Measurements from ENCODE around the gene BANF1. TPM values are rescaled to one million over a fixed set of nuclear protein-coding genes. Genes with fewer than 3 reads are reported as not detected.

BANF1 gene
- total and polyA plus RNA-seq, 3 donors from 2014 or later: 105 to 193 (median 133) TPM

GRCh38 chr11:66042227-66042995 is 40.1 kb downstream of the BANF1 start:
- 78 to 88% methylated on average over 53 to 81 of the region's 81 CpGs for WGBS, 2 donors
- no peak for TF ChIP-seq POLR2A (IDR thresholded peaks at IDR 0.05)
- intact Hi-C loops (cut with DNase I; ENCODE audit: low total_unique reads): no loop called here

DNA sequence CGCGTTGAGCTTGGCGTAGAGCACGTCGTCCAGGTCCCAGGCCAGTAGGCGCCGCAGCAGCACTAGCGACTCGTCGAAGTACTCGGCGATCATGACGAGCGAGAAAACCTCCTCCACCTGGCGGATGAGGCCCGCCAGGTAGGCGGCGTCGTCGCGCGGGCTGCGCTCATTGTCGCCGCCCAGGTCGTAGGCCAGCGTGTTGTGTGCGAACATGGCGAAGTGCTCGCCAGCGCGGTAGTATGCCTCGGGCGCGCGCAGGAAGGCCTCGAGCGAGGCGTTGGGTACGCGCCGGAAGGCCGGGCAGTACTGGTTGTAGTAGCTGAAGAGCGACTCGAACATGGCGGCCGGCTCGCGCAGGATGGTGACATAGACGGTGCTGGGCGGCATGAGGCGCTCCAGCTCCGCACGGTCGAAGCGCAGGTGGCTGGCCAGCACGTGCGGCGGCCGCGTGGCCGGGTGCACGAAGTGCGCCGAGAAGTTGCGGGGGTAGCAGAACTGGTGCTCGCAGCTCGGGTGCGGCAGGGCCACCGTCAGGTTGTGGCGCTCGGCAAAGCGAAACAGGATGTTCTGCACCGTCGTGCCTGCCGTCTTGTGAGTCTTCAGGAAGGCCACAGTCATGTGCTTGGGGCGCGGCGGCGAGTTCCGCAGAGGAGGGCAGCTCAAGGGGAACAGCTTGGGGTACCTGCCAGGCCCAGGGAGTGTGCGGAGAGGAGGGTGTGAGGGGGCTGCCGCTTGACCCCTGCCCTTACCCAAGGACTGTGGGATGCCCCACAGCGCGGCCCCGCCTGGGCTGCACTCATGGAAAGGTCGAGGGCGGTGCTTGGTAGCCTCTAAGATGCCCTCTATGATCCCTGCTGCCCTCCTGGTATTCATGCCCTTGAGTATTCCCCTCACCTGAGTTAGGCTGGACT is 40.9 kb downstream of the BANF1 start:
- TF ChIP-seq POLR2A (IDR thresholded peaks at IDR 0.05) (no peak), CTCF (IDR thresholded peaks at IDR 0.05) (no peak)
- 87 to 88% methylated on average over 85 to 88 of the region's 88 CpGs for WGBS, 2 donors
- Histone ChIP-seq H3K4me1 (no peaks in the 10 kb centered on the region), H3K27ac (peak overlapping the region in 1 of 2 donors; percentile 30), H3K4me3 (peak overlapping the region; percentile 41 to 58), H3K9me3 (no peaks in the 10 kb centered on the region), H3K36me3 (ENCODE audit: low read depth, missing control alignments) (no peaks in the 10 kb centered on the region), H3K27me3 (no peaks in the 10 kb centered on the region)
- intact Hi-C loops (cut with DNase I; ENCODE audit: low total_unique reads): no loop called here
- DNase-seq: peak; percentile 61

More at GRCh38 chr11:66042227-66042995, 40.1 kb downstream of the BANF1 start:
- no peaks in the 10 kb centered on the region for H3K27me3 ChIP-seq
- no peaks in the 10 kb centered on the region for H3K36me3 ChIP-seq (ENCODE audit: low read depth, missing control alignments)
- peak; percentile 55 for DNase-seq
- no peak overlapping the region for H3K27ac ChIP-seq
- no peaks in the 10 kb centered on the region for H3K9me3 ChIP-seq
- peak overlapping the region; percentile 41 to 58 for H3K4me3 ChIP-seq
- H3K4me1 ChIP-seq: no peaks in the 10 kb centered on the region

DNA sequence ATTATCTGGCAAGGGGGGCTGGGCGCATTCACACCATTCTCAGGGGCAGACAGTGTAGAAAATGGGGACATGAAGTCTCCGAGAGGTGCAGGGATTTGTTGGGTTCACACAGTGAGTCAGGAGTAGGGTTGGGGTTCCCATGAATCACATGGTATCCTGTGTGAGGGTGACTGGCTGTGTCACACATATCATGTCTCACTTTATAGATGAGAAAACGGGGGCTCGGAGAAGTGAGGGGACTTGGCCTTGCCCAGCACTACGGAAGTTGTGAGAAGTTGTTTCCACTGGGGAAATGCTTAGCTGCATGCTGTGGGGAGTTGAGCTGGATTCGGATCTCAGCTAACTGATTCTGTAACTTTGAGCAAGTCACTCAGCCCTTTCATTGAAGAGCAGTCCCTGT is 42.5 kb downstream of the BANF1 start:
- no peaks in the 10 kb centered on the region for H3K36me3 ChIP-seq (ENCODE audit: low read depth, missing control alignments)
- H3K9me3 ChIP-seq: no peaks in the 10 kb centered on the region
- TF ChIP-seq CTCF (IDR thresholded peaks at IDR 0.05): no peak
- TF ChIP-seq POLR2A (IDR thresholded peaks at IDR 0.05): no peak
- WGBS, 2 donors: 52 to 60% methylated on average over 6 of the region's 6 CpGs
- peaks cover 7% of the 10 kb centered on the region for H3K4me1 ChIP-seq
- H3K4me3 ChIP-seq: no peak overlapping the region
- H3K27ac ChIP-seq: no peak overlapping the region
- no peak for DNase-seq
- H3K27me3 ChIP-seq: no peaks in the 10 kb centered on the region
- intact Hi-C loops (cut with DNase I; ENCODE audit: low total_unique reads): no loop called here

- TF ChIP-seq CTCF (IDR thresholded peaks at IDR 0.05) (peak; percentile 59 to 83 (median 75)), POLR2A (IDR thresholded peaks at IDR 0.05) (no peak)
- Histone ChIP-seq H3K9me3 (no peaks in the 10 kb centered on the region), H3K36me3 (ENCODE audit: low read depth, missing control alignments) (no peaks in the 10 kb centered on the region), H3K27me3 (no peaks in the 10 kb centered on the region), H3K27ac (no peak overlapping the region), H3K4me3 (no peak overlapping the region), H3K4me1 (peaks cover 7% of the 10 kb centered on the region)
- peak; percentile 84 for DNase-seq
- intact Hi-C loops (cut with DNase I; ENCODE audit: low total_unique reads): no loop called here
- 22 to 46% methylated on average over 2 to 11 of the region's 11 CpGs for WGBS, 2 donors
Measured at GRCh38 chr11:66045177-66045639, 42.9 kb downstream of the BANF1 start.

GRCh38 chr11:66046901-66047300 is 44.6 kb downstream of the BANF1 start:
- intact Hi-C loops (cut with DNase I; ENCODE audit: low total_unique reads): no loop called here
- no peaks in the 10 kb centered on the region for H3K9me3 ChIP-seq
- no peak for TF ChIP-seq POLR2A (IDR thresholded peaks at IDR 0.05)
- no peak for TF ChIP-seq CTCF (IDR thresholded peaks at IDR 0.05)
- peaks cover 18% of the 10 kb centered on the region for H3K4me1 ChIP-seq
- no peaks in the 10 kb centered on the region for H3K36me3 ChIP-seq (ENCODE audit: low read depth, missing control alignments)
- 93 to 100% methylated on average over 3 of the region's 3 CpGs for WGBS, 2 donors
- no peak overlapping the region for H3K4me3 ChIP-seq
- no peak overlapping the region for H3K27ac ChIP-seq
- DNase-seq: no peak
- H3K27me3 ChIP-seq: no peaks in the 10 kb centered on the region
